ENCODE results near the gene HFE. TPM values are rescaled to one million over a fixed set of nuclear protein-coding genes. Genes with fewer than 3 reads are reported as not detected.
A peak's percentile ranks its signal among the peaks of the same experiment; 100 is the strongest.

Gene HFE
- total RNA-seq, 3 donors from 2014 or later = 0.28 TPM; not detected in 2

DNA sequence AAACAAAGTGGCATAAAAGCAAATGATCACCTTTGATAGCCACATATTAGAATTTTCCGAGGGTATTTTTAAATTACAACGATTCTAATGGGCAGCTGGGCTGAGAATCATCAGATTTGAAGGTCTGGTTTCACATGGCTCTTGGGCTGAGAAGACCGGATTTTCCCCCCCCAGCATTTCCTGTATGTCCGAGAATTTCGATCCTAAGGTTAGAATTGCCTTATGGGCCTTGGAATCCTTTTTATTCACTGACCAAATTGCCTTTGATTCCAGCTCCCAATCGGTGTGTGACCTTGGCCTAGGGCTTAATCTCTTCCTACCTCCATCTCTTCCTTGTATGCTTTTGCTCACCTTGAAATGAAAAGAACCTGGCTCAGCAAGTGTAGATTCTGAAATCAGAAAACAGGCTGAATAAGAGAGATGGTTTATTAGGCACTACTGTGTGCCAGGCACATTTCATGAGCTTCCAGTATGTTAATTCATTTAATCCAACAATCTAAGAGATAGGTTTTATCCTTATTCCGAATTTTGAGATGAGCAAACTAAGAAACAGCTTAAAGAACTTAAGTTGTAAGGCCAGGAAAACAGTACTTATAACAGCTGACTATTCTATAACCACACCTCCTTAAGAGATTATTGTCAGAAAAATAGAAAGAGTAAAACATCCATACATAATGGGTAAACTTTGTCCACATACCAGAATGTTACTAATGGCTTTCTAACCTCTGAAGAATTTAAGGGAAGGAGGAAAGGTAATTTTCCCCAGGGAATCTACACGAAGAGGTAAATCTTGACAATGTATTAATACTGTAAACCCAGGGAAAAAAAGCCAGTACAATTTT lies 39.4 kb downstream of the HFE start:
- no peaks in the 10 kb centered on the region for H3K27me3 Mint-ChIP-seq (ENCODE audit: low read depth)
- no peak for ATAC-seq
- DNase-seq = no peak
- peaks cover 10% of the 10 kb centered on the region for H3K36me3 Mint-ChIP-seq (ENCODE audit: insufficient read depth)
- peaks cover 42% of the 10 kb centered on the region for H3K4me1 Mint-ChIP-seq (ENCODE audit: low read depth)
- no peaks in the 10 kb centered on the region for H3K9me3 Mint-ChIP-seq
- H3K4me3 Mint-ChIP-seq = peak overlapping the region; percentile 88

DNA sequence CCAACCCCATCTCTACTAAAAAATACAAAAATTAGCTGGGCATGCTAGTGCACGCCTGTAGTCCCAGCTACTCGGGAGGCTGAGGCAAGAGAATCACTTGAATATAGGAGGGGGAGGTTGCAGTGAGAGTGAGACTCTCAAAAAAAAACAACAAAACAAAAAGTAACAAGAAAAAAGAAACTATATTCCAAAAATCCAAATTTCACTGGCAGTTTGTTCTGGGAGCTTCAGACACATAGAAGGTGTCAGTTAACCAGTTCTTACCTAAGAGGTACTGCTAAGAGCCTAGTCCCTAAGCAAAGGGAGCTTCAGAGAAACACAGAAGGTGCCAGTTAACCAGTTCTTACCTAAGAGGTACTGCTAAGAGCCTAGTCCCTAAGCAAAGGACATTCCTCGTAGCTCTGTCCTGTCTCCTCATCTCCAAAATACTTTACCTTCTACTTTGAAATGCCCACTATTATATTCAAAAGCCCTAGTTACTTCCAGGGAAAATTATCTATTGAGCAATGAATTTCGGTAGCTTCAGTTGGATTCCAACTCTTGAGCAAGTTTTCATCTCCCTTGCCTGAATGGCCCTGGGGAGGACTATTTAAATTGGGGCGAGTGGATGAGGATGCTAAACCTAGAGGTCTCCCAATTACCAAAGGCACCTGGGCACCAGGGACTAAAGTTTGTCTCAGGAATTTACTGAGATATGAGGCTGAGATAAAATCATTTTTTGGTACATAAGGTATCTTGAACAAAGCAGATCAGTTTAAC lies 41.0 kb downstream of the HFE start:
- no peaks in the 10 kb centered on the region for H3K9me3 Mint-ChIP-seq
- no peaks in the 10 kb centered on the region for H3K27me3 Mint-ChIP-seq (ENCODE audit: low read depth)
- peak overlapping the region; percentile 88 for H3K4me3 Mint-ChIP-seq
- no peak for DNase-seq
- ATAC-seq = no peak
- peaks cover 12% of the 10 kb centered on the region for H3K36me3 Mint-ChIP-seq (ENCODE audit: insufficient read depth)
- peaks cover 44% of the 10 kb centered on the region for H3K4me1 Mint-ChIP-seq (ENCODE audit: low read depth)

DNA sequence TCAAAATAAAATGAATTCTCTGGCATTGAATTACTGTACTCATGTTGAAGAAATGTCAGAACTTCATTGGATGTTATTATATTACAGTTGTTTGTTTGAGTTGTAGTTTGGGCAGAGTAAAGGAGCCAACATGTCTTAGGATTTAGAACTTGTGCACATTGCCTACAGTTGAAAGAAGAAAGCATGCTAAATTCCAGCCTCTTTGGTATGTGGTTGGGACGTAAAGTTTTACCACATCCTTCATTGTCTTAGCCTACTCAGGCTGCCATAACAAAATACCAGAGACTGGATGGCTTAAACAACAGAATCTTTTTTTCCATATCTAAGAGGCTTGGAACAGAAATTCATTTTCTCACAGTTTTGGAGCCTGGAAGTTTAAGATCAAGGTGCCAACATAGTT lies 42.4 kb downstream of the HFE start:
- no peak overlapping the region for H3K4me3 Mint-ChIP-seq
- ATAC-seq (no peak), DNase-seq (no peak)
- peaks cover 45% of the 10 kb centered on the region for H3K4me1 Mint-ChIP-seq (ENCODE audit: low read depth)
- peaks cover 16% of the 10 kb centered on the region for H3K36me3 Mint-ChIP-seq (ENCODE audit: insufficient read depth)
- H3K9me3 Mint-ChIP-seq = no peaks in the 10 kb centered on the region
- H3K27me3 Mint-ChIP-seq (ENCODE audit: low read depth) = no peaks in the 10 kb centered on the region

DNA sequence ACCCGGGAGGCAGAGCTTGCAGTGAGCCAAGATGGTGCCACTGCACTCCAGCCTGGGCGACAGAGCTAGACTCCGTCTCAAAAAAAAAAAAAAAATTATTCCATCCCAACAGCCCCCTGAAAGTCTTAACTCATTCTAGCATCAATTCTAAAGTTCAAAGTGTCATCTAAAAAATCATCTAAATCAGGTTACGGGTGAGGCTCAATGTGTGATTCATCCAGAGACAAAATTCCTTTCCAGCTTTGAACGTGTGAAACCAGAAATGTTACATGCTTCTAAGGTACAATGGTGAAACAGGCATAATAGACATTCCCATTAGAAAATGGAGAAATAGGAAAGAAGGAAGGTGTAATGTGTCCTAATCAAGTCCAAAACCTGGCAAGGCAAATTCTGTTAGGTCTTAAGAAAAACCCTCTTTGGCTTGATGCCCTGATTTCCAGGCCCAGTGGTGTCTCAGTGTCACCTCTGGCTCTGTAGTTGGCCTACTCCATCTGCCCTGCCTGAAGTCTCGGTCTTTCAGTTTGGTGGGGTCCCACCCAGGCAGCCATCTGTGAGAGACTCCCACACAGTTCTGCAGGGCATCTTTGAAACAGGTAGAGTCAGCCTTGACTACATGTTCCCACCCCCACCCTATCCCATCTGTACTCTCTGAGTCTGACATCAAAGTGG lies 43.5 kb downstream of the HFE start:
- peaks cover 16% of the 10 kb centered on the region for H3K36me3 Mint-ChIP-seq (ENCODE audit: insufficient read depth)
- no peak for DNase-seq
- no peak for ATAC-seq
- H3K4me1 Mint-ChIP-seq (ENCODE audit: low read depth) = peaks cover 47% of the 10 kb centered on the region
- no peaks in the 10 kb centered on the region for H3K27me3 Mint-ChIP-seq (ENCODE audit: low read depth)
- no peak overlapping the region for H3K4me3 Mint-ChIP-seq
- no peaks in the 10 kb centered on the region for H3K9me3 Mint-ChIP-seq

DNA sequence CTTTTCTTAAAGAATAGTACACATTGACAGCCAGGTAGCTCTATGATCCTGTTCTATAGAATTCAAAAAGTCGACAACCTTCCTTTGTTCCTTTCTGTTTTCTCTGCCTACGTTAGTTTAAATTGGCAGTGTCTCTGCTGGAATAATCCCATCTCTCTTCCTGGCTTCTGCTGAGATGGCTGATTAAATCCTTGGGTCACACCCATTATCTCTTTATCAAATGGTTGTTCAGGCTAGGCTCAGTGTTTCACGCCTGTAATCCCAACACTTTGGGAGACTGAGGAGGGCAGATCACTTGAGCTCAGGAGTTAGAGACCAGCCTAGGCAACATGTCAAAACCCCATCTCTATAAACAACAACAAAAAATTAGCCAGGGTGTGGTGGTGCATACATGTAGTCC lies 44.4 kb downstream of the HFE start:
- H3K4me3 Mint-ChIP-seq = no peak overlapping the region
- H3K9me3 Mint-ChIP-seq = no peaks in the 10 kb centered on the region
- DNase-seq (no peak), ATAC-seq (no peak)
- peaks cover 16% of the 10 kb centered on the region for H3K36me3 Mint-ChIP-seq (ENCODE audit: insufficient read depth)
- no peaks in the 10 kb centered on the region for H3K27me3 Mint-ChIP-seq (ENCODE audit: low read depth)
- H3K4me1 Mint-ChIP-seq (ENCODE audit: low read depth) = peaks cover 40% of the 10 kb centered on the region

DNA sequence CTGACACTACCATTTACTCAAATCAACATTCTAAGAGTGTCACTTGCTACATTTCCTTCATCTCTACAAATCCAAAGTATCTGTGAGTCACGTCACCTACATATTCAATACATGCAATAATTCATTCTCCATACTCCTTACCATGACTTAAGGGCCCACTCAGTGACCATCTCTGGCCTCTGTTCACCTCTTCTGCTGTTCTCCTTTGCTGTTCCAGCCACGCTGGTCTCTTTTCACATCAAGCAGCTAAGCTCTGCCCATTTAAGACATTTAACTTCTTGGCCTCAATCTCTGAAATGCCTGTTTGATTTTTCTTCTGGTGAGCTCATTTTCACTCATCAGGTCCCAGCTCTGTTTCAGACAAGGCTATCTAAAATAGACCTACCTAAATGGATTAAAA lies 46.5 kb downstream of the HFE start:
- Mint-ChIP-seq H3K4me3 (no peak overlapping the region), H3K4me1 (ENCODE audit: low read depth) (peaks cover 21% of the 10 kb centered on the region), H3K9me3 (no peaks in the 10 kb centered on the region), H3K27me3 (ENCODE audit: low read depth) (no peaks in the 10 kb centered on the region), H3K36me3 (ENCODE audit: insufficient read depth) (peaks cover 16% of the 10 kb centered on the region)
- DNase-seq (no peak), ATAC-seq (no peak)

DNA sequence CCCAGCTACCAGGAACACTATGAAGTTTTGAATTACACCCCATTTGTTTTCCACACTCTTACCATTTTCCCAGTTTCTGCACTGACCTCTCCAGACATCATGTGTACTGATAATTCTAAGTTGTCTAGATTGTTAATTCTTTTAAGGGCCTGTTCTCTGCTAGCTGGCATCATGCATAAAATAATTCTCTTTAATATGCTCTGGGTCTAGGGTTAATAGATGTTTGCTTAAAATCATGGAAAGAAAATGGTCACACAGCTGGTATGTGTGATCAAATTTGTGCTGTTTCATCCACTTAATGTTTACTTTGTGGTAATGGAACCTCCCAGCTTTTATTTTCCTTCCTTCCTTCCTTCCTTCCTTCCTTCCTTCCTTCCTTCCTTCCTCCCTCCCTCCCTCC lies 49.1 kb downstream of the HFE start:
- DNase-seq = no peak
- no peak for ATAC-seq
- no peak overlapping the region for H3K4me3 Mint-ChIP-seq
- no peaks in the 10 kb centered on the region for H3K9me3 Mint-ChIP-seq
- H3K36me3 Mint-ChIP-seq (ENCODE audit: insufficient read depth) = peaks cover 13% of the 10 kb centered on the region
- H3K27me3 Mint-ChIP-seq (ENCODE audit: low read depth) = no peaks in the 10 kb centered on the region
- H3K4me1 Mint-ChIP-seq (ENCODE audit: low read depth) = peaks cover 16% of the 10 kb centered on the region

DNA sequence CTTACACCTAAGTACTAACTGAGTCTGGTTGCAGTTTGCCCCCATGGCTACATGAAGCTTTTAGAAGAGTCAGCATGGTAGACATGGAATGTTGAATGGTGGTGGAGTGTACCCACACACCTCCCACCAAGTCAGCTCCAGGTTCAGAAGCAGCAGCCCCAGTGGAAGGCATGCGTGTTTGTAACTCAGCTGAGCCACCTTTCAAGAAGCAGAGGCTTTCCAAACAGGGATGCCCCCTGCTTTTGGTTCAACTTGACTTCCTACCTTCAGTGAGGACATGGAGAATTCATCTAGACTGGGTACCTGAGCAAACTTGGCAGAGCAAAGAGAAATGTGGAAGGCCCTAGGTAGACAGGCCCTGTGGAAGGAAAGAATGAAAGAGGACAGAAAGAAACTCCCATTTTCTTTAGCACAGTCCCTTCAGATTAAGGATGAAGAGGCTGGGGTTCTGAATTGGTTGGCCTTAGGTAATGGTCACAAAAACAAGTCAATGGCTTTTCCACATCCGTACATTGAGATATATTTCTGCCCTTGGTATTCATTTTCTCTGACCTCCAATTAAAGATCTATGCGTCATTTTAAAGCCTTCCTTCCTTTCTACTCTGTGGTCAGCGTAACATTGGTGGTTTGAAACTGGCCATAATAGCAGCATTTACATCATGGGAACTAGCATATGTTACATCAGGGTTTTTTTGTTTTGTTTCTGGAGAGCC lies 53.2 kb downstream of the HFE start:
- peaks cover 6% of the 10 kb centered on the region for H3K36me3 Mint-ChIP-seq (ENCODE audit: insufficient read depth)
- no peaks in the 10 kb centered on the region for H3K27me3 Mint-ChIP-seq (ENCODE audit: low read depth)
- no peak for DNase-seq
- ATAC-seq = no peak
- no peaks in the 10 kb centered on the region for H3K9me3 Mint-ChIP-seq
- no peaks in the 10 kb centered on the region for H3K4me1 Mint-ChIP-seq (ENCODE audit: low read depth)
- no peak overlapping the region for H3K4me3 Mint-ChIP-seq

DNA sequence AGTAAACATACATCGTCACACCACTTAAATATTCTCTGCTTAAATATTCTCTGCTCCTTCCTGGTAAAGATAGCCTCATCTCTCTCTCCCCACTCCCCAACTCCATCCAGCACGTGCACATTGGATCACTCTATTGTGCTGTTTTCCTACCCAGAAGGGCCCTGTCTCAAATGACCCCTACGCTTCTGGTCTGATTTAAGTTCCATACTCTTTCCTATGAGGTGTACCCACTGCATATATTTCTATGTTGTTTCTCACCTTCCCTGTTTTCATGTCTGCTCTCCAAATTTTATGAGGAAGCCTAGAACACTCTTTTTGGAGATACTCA lies 53.7 kb downstream of the HFE start:
- ATAC-seq (no peak), DNase-seq (no peak)
- H3K4me1 Mint-ChIP-seq (ENCODE audit: low read depth) = no peaks in the 10 kb centered on the region
- no peak overlapping the region for H3K4me3 Mint-ChIP-seq
- no peaks in the 10 kb centered on the region for H3K9me3 Mint-ChIP-seq
- no peaks in the 10 kb centered on the region for H3K27me3 Mint-ChIP-seq (ENCODE audit: low read depth)
- H3K36me3 Mint-ChIP-seq (ENCODE audit: insufficient read depth) = peaks cover 6% of the 10 kb centered on the region

DNA sequence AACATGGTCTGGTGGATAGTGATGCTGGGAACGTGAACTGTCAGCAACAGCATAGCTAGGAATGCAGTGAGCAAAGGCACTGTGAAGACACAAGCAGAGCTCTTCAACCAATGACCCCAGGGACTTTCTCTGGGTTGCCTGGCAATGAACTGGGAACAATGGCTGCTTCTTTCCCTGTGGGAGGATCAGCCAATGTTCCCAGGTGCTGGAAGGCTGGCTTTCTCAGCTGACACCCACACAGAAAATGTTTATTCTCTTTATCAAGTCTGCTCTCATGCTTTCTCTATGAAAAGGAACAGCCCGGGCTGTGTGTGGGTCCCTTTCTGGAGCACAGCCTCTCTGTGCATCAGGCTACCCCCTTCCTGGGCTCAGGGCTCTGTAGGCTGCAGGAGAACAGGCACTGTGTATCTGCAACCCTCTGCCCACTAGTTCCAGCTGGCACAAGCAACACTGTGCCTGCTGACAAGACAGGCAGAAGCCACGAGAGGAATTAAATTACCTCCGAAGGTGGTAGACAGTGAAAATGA lies 54.2 kb downstream of the HFE start:
- ATAC-seq = no peak
- Mint-ChIP-seq H3K4me1 (ENCODE audit: low read depth) (no peaks in the 10 kb centered on the region), H3K4me3 (no peak overlapping the region), H3K9me3 (no peaks in the 10 kb centered on the region), H3K36me3 (ENCODE audit: insufficient read depth) (peaks cover 6% of the 10 kb centered on the region), H3K27me3 (ENCODE audit: low read depth) (no peaks in the 10 kb centered on the region)
- no peak for DNase-seq

DNA sequence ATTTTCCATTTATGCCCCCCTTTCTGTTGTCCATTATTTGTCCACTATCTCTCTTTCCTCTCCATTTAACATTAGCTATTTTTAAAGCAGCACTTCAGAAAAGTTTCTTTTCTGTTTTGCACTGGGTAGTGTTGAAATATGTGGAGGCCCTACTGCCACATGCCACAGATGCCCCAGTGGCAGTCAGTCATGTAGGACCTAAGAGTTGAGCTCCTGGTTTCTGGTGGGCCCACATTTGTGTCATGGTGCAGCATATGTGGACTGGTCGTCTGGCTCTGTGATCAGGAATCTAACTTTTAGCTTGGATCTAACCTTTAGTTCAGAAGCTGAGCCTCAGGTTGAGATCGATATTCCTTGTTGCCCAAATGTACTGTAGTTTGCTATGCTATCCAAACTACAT lies 54.8 kb downstream of the HFE start:
- Mint-ChIP-seq H3K4me1 (ENCODE audit: low read depth) (no peaks in the 10 kb centered on the region), H3K36me3 (ENCODE audit: insufficient read depth) (peaks cover 6% of the 10 kb centered on the region), H3K9me3 (no peaks in the 10 kb centered on the region), H3K27me3 (ENCODE audit: low read depth) (no peaks in the 10 kb centered on the region), H3K4me3 (no peak overlapping the region)
- no peak for DNase-seq
- no peak for ATAC-seq
